HepG2 (cell line): Measurements from ENCODE around the gene B3GALNT2. TPM values are rescaled to one million over a fixed set of nuclear protein-coding genes. Genes with fewer than 3 reads are reported as not detected.

ENCODE experiments used
- AHDC1 ChIP-seq: sonication (generic); formaldehyde crosslinking; IDR thresholded peaks from 2 replicates; pipeline ENCODE4 v1.5.1; 2020; ENCODE audit warnings: mild to moderate bottlenecking, missing genetic modification reagents, borderline replicate concordance
- ATF5 ChIP-seq: sonication (generic); formaldehyde crosslinking; IDR thresholded peaks from 2 replicates; pipeline ENCODE4 v1.4.0; 2020; ENCODE audit warnings: mild to moderate bottlenecking, low read depth, missing genetic modification reagents
- ATF7-NPFF ChIP-seq: sonication (generic); formaldehyde crosslinking; IDR thresholded peaks from 2 replicates; pipeline ENCODE4 v1.8.1; 2023; ENCODE audit warnings: mild to moderate bottlenecking, low read depth, missing genetic modification reagents, moderate library complexity
- DPF2 ChIP-seq: sonication (generic); formaldehyde crosslinking; IDR thresholded peaks from 2 replicates; pipeline ENCODE4 v1.4.0; 2020; ENCODE audit warnings: mild to moderate bottlenecking, low read depth, missing genetic modification reagents, borderline replicate concordance
- HMG20A ChIP-seq: IDR thresholded peaks from 2 replicates; pipeline ENCODE4 v1.6.1; 2016; ENCODE audit warnings: borderline replicate concordance
- HNF4G ChIP-seq, 2 experiments: sonication (generic) in 1 of 2; formaldehyde crosslinking in 1 of 2; IDR thresholded peaks; 2 replicates each; pipeline versions ENCODE4 v1.4.0 to v1.6.1; 2011 to 2020; ENCODE audit warnings: borderline replicate concordance in 2 of 2, low read depth in 2 of 2, mild to moderate bottlenecking in 2 of 2, low read length in 1 of 2, missing genetic modification reagents in 1 of 2, moderate library complexity in 1 of 2
- IRF2 ChIP-seq: IDR thresholded peaks from 2 replicates; pipeline ENCODE4 v1.6.1; 2018; ENCODE audit warnings: missing genetic modification reagents, missing compliant biosample characterization
- ISX ChIP-seq: sonication (generic); formaldehyde crosslinking; conservative IDR thresholded peaks from 2 replicates; pipeline ENCODE4 v1.5.0; 2020; ENCODE audit warnings: missing genetic modification reagents
- KDM1A ChIP-seq: IDR thresholded peaks from 2 replicates; pipeline ENCODE4 v1.6.1; 2016; ENCODE audit warnings: missing compliant biosample characterization
- KLF16 ChIP-seq, 2 experiments: sonication (generic) in 1 of 2; formaldehyde crosslinking in 1 of 2; IDR thresholded peaks; 2 replicates each; pipeline versions ENCODE4 v1.6.1 to v1.8.0; 2016 to 2023; ENCODE audit warnings: missing genetic modification reagents in 2 of 2, missing compliant biosample characterization in 1 of 2
- MATR3 ChIP-seq: sonication (generic); formaldehyde crosslinking; IDR thresholded peaks from 2 replicates; pipeline ENCODE4 v1.4.0; 2020; ENCODE audit warnings: missing genetic modification reagents
- MEIS2 ChIP-seq: sonication (generic); formaldehyde crosslinking; IDR thresholded peaks from 2 replicates; pipeline ENCODE4 v1.9.0; 2021; ENCODE audit warnings: mild to moderate bottlenecking, missing genetic modification reagents
- NCOA5 ChIP-seq: sonication (generic); formaldehyde crosslinking; IDR thresholded peaks from 2 replicates; pipeline ENCODE4 v1.4.0; 2020; ENCODE audit warnings: missing genetic modification reagents
- NFE2L1 ChIP-seq: sonication (generic); formaldehyde crosslinking; IDR thresholded peaks from 2 replicates; pipeline ENCODE4 v1.4.0; 2020; ENCODE audit warnings: missing genetic modification reagents, mild to moderate bottlenecking, borderline replicate concordance
- NFE2L2 ChIP-seq: fragments of 150-350 bp; IDR thresholded peaks from 2 replicates; pipeline ENCODE4 v1.6.1; 2014; ENCODE audit warnings: low read length
- NFYB ChIP-seq: sonication (generic); formaldehyde crosslinking; IDR thresholded peaks from 2 replicates; pipeline ENCODE4 v1.4.0; 2020; ENCODE audit warnings: missing genetic modification reagents
- PCBP1 ChIP-seq: fragments of 200-400 bp; formaldehyde crosslinking; IDR thresholded peaks from 2 replicates; pipeline ENCODE4 v1.6.1; 2017; ENCODE audit warnings: mild to moderate bottlenecking, low read depth, low read length, borderline replicate concordance
- SATB2 ChIP-seq: sonication (generic); formaldehyde crosslinking; IDR thresholded peaks from 2 replicates; pipeline ENCODE4 v1.5.0; 2020; ENCODE audit warnings: missing genetic modification reagents
- TBX2 ChIP-seq: sonication (generic); formaldehyde crosslinking; IDR thresholded peaks from 2 replicates; pipeline ENCODE4 v1.5.0; 2020; ENCODE audit warnings: missing genetic modification reagents, mild to moderate bottlenecking, borderline replicate concordance
- ZNF30 ChIP-seq: sonication (generic); formaldehyde crosslinking; IDR thresholded peaks from 2 replicates; pipeline ENCODE4 v1.5.0; 2020; ENCODE audit warnings: mild to moderate bottlenecking, missing genetic modification reagents
- ZNF550 ChIP-seq: sonication (generic); formaldehyde crosslinking; IDR thresholded peaks from 2 replicates; pipeline ENCODE4 v1.4.0; 2020; ENCODE audit warnings: mild to moderate bottlenecking, missing genetic modification reagents, borderline replicate concordance
- ZNF552 ChIP-seq: sonication (generic); formaldehyde crosslinking; IDR thresholded peaks from 2 replicates; pipeline ENCODE4 v1.9.0; 2022; ENCODE audit warnings: missing genetic modification reagents, mild to moderate bottlenecking, borderline replicate concordance
- polyA plus RNA-seq, 8 experiments: library from polyadenylated mRNA; depleted of rRNA in 3 of 8; stranded (reverse) in 7 of 8; unstranded in 1 of 8; fragments of >200 nt; fragmentation: Illumina TruSeq in 4 of 8; extraction: Trizol in 4 of 8; gene quantifications; 2 replicates each; pipeline versions ENCODE4 v1.2.1 to v1.2.3, GENCODE V29; 2011 to 2016; ENCODE audit warnings: low read depth in 4 of 8, missing spikeins in 1 of 8, mixed read lengths in 1 of 8; ENCODE audit not compliant: insufficient read depth in 1 of 8
- total RNA-seq, 5 experiments: library from RNA; depleted of rRNA; stranded (reverse); fragments of >200 nt; fragmentation: Illumina TruSeq; extraction: Trizol; gene quantifications; 2 replicates each; pipeline ENCODE4 v1.2.3, GENCODE V29; 2016; ENCODE audit warnings: low read depth in 1 of 5

Gene B3GALNT2
- total and polyA plus RNA-seq, 2 of the 13 experiments (the other 11 are each of a cell fraction or from before 2014, with no cell fraction given): 16.5 to 28.9 TPM

GRCh38 chr1:235408503-235408960 lies 95.7 kb downstream of the B3GALNT2 start (continued):
- TF ChIP-seq IRF2 (CRISPR knock-in tag) (0 out of 2 replicates have a peak, but pooled peaks have one; percentile 38), MEIS2 (no peak), ATF5 (CRISPR knock-in tag) (no peak), NCOA5 (CRISPR knock-in tag) (no peak), ISX (no peak), NFE2L1 (CRISPR knock-in tag) (no peak), NFYB (CRISPR knock-in tag) (no peak), ZNF30 (no peak), DPF2 (CRISPR knock-in tag) (0 out of 2 replicates have a peak, but pooled peaks have one; percentile 63), HMG20A (0 out of 2 replicates have a peak, but pooled peaks have one; percentile 16), KLF16 (CRISPR knock-in tag; IDR thresholded peaks at IDR 0.05) (0 out of 4 replicates have a peak, but pooled peaks of 1 of the 2 experiments have one; percentile 24), SATB2 (CRISPR knock-in tag) (no peak), TBX2 (CRISPR knock-in tag) (peak; percentile 19; the same call in 1 of the 2 replicates), KDM1A (CRISPR knock-in tag) (0 out of 2 replicates have a peak, but pooled peaks have one; percentile 28), NFE2L2 (no peak), ZNF552 (no peak), PCBP1 (no peak), ATF7-NPFF (CRISPR knock-in tag) (no peak), ZNF550 (CRISPR knock-in tag) (no peak), MATR3 (CRISPR knock-in tag) (no peak), AHDC1 (no peak), HNF4G (IDR thresholded peaks at IDR 0.05; ENCODE audit: borderline replicate concordance, low read depth, low read length) (0 out of 2 replicates have a peak, but pooled peaks have one; percentile 23), HNF4G (CRISPR knock-in tag; IDR thresholded peaks at IDR 0.05; ENCODE audit: borderline replicate concordance, low read depth) (no peak)
